Stimulated activated CD8-positive, alpha-beta memory T cell treated with anti-CD3 and anti-CD28 coated beads, Interleukin-12 subunit alpha, Interleukin-12 subunit beta, amount 100 ng/mL, for 24 hours (primary cell): ENCODE measurements around the gene KLHL17.
A peak's percentile ranks its signal among the peaks of the same experiment; 100 is the strongest.
"Not testable (repeated sequence)": the region's sequence is repeated elsewhere in the genome, so short reads cannot be mapped to it uniquely, and the experiment has no call there.

Experiments
- DNase-seq: peaks from one replicate; pipeline ENCODE4 v3.0.0-alpha.2; 2020; ENCODE audit errors: extremely low read depth

Gene KLHL17

GRCh38 chr1:999725-1000356 lies 39.5 kb downstream of the KLHL17 start, which contains the start of gene HES4:
HES4 (minus strand) TSS chr1:1000097; CDS start chr1:999973, 124 bp downstream.
- DNase-seq = peak; percentile 34

GRCh38 chr1:1000357-1001056 lies 40.1 kb downstream of the KLHL17 start:
- DNase-seq = no peak

- DNase-seq = no peak
Observed at GRCh38 chr1:1001057-1001783, 40.8 kb downstream of the KLHL17 start.

- no peak for DNase-seq
Observed at GRCh38 chr1:1003618-1004419, 43.4 kb downstream of the KLHL17 start.

DNA sequence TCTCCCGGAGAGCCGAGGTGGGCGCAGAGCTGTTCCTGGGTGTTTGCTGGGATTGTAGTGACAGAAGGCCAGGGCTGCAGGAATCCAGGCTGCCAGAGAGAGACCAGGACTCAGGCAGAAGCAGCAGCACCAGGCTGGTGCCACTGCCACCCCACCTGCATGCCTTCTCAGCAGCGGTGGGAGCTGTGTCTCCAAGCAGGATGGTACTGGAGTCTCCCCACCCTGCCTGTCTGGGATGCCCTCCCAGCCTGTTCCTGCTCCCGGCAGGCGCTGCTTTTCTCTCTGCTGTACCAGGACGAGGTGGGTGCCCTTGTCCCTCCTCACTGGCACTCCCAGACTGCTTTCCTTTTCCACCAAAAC lies 44.0 kb downstream of the KLHL17 start:
- DNase-seq = no peak

DNA sequence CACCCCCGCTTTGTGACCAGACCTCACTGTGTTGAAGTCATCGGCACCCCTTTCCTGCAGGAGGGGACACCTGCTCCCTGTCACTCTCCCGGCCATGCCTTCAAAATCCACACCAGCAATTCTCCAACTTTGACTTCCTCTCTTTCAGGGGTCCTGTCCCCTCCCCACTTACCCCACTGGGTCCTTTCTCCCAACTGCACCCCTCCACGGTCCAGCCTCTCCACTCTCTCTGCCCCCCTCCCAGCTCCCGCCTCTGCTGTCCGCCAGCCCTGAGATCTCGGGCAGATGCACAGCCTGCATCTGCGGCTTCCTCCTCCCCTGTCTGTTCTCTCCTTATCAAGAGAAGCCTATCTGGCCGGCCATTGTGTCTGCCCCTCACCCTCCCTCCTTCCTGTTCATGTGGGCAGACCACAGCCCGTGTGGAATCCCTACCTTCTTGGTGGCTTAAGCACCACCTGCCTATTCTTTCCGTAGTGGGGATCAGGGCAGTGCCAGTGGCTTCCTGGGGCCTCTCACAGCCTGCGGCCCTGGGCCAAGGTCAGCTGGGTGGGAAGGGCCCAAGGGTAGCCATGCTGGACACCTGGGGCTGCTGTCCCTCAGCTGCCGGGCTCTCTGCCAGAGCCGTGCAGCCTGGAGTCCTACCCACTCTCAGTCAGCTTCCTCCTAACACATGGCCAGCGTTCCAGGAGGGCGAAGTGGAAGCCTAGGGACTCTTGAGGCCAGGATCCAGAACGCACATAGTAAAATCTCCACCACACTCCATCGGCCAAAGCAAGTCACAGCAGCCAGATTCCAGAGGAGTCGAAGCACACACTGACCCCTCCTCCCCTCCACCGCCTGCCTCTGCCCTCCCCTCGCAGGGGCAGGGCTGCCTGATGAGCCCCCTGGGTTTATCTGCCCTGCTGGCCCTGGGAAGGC lies 44.7 kb downstream of the KLHL17 start:
- no peak for DNase-seq

DNA sequence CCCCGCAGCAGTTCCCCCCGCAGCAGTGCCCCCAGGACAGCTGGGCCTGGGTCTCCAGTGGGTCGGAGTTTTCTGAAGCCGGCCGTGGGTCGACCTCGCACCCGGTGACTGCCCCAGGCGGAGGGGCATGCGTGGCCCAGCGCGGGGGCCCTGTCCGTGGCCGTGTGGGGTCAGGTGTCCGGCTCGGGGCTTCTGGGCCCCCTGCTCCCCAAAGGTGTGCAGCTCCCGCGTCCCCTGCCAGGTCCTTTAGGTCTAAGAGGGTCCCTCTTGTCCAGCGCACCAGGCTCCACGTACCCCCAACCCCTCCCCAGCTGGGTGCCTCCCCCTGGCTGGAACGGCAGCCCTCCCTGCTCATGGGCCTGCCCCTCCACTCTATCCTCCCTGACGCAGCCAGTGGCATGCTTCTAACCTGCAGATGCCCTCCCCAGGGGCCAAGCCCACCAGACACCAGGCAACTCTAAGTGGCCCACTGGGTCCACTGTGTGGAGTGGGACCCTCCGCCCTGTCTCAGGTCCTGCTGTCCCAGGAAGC lies 45.5 kb downstream of the KLHL17 start:
- no peak for DNase-seq

GRCh38 chr1:1006305-1007159 lies 46.1 kb downstream of the KLHL17 start:
- no peak for DNase-seq

DNA sequence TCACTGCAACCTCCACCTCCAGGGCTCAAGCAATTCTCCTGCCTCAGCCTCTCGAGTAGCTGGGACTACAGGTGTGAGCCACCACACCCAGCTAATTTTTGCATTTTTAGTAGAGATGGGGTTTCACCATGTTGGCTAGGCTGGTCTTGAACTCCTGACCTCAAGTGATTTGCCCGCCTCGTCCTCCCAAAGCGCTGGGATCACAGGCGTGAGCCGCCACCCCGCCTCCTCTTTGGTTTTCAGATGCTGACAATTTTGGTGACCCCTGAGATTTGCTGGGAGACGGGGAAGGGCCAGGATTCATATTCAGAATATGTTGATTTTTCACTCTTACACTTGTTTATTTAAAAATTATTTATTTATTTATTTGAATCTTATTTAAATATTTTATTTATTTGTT lies 49.7 kb downstream of the KLHL17 start:
- not testable (repeated sequence) for DNase-seq

- no peak for DNase-seq
Observed at GRCh38 chr1:1011396-1011949, 51.1 kb downstream of the KLHL17 start.

- DNase-seq = not testable (repeated sequence)
Observed at GRCh38 chr1:1012736-1013104, 52.3 kb downstream of the KLHL17 start.

GRCh38 chr1:1013105-1013921 lies 52.9 kb downstream of the KLHL17 start, which contains the start of gene ISG15:
ISG15 (plus strand) TSS chr1:1013497; CDS start chr1:1013574, 77 bp downstream.
- DNase-seq = peak; percentile 72

GRCh38 chr1:1013922-1014648 lies 53.7 kb downstream of the KLHL17 start:
- no peak for DNase-seq

DNA sequence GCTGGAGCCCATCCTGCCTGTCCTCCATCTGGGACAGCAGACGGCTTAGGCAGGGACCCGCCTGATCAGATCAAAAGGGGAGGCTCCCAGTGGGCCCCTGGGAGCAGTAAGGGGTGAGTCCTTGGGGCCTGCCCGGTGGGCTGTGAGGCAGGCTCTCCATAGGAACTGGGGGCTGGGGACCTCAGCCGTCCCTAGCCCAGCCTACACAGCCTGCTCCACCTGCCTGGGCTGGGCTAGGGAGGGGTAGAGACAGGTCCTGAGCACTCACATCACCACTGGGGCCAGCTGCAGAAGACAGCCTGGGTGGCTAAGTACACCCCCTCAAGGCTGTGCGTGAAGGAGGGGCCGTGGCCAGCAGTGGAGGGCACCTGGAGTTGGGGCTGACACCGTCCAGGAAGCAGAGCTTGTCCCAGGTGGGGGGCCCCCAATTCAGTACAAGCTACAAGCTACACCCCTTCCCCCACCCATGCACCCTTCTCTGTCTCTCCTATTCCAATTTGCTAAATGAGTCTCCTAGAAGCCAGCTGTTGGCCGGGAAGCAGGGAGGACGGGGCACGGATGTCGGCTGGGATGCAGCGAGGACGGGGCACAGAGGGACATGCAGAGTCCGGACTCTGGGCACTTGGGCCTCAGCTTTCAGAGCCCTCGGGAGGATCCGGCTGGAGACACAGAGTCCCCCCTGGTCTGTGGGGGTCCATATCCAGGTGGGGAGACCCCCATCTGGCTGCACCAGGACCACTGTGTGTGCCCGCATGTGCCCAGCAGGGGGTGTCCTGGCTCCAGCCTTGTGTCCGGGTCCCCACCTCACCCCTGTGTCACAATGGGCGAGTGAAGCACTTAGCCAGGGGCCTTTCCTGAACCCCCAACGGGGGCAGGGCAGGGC lies 54.7 kb downstream of the KLHL17 start:
- DNase-seq = no peak
